GM19240 (cell line): ENCODE measurements around the gene TTLL5.

ENCODE experiments used
- DNase-seq: peaks from one replicate; pipeline ENCODE4 v3.0.0; 2011; ENCODE audit warnings: low spot score; ENCODE audit not compliant: insufficient read length

The TTLL5 gene

DNA sequence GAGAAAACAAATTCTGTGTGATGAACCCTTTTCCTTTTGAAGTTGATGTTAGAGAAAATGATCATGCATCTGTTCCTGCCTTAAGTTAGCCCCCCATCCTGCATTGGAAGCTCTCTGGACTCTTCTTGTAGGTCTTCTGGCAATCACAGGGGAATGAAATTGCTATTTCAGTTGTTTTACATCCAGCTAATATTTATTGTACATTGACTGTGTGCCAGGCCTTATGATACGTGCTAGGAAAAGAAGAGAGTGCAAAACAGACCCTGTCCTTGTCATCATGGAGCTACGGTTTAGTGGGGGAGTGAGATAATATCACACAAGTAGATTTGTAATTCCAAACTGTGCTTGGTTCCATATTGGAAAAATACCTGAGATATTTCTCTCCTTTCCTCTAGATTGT is 202.2 kb downstream of the TTLL5 start:
- DNase-seq, result no peak

DNA sequence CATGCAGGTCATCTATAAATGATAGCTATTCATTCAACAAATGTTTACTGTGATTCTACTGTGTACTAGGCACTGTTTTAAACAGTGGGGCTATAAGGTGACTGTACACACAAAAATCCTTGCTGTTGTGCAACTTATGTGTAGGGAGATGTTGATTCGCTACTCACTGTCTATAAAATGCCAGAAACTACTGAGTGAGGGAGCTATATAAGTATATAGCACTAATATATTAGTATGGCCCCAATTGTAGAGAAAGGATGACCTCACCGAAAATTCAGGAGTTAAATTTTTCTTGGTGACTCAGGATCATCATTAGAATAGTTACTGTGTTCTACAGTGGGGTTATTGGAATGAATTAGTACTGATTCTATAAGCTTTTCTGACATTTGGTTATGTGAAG is 203.3 kb downstream of the TTLL5 start:
- DNase-seq, result no peak

DNA sequence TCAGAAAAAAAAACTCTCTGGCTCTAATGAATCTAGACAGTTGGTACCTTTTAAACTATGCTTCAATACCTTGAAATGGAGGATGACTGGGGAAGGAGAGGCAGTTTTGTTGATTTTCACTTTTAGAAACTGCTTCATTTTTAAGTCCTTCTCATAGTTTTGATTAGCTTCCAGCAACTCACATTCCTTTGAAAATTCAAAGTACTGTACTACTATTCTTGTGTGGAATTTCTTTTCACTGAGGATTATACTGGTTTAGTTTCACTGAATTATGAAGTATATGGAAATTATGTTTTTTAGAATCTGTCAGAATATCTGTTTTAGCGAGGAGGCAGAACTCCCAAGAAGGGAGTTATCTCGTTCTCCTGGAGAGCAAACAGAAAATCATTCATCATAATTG is 204.5 kb downstream of the TTLL5 start:
- DNase-seq, result no peak

GRCh38 chr14:75866970-75867369 is 205.9 kb downstream of the TTLL5 start:
- no peak for DNase-seq

DNA sequence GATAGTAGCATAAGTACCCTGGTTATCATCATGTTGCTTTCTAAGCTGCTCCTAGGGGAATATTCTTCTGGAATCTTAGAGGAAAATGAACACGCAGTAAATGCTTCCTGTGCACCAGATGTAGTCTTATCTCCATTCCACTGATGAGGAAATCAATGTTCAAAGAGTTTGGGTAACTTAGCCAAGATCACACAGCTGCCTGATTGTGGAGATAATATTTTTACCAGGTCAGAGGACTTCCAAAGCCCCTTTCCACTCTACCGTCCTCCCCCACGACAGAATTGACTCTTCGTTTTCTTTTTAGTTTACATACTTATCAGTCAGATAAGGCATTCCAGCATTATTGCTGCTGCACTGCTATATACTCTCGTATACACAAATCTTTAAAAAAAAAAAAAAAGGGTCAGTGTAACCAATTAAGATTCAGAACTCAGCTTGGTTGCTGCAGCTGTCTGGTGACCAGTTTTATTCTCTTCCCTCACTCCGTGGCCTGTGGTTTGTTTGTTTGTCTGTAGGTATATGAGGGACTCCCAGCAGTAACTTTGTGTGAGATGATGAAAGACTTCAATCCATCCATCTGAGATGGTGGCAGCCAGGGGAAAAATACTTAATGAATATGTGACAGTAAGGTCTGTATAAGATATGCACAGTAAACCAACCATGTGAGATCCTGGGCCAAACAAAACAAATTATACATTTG is 210.3 kb downstream of the TTLL5 start:
- no peak for DNase-seq

GRCh38 chr14:75875958-75876357 is 214.9 kb downstream of the TTLL5 start:
- peak; percentile 49 for DNase-seq

- no peak for DNase-seq
Measured at GRCh38 chr14:75876530-75876929, 215.5 kb downstream of the TTLL5 start.

- DNase-seq, result no peak
Measured at GRCh38 chr14:75877292-75877691, 216.2 kb downstream of the TTLL5 start.

DNA sequence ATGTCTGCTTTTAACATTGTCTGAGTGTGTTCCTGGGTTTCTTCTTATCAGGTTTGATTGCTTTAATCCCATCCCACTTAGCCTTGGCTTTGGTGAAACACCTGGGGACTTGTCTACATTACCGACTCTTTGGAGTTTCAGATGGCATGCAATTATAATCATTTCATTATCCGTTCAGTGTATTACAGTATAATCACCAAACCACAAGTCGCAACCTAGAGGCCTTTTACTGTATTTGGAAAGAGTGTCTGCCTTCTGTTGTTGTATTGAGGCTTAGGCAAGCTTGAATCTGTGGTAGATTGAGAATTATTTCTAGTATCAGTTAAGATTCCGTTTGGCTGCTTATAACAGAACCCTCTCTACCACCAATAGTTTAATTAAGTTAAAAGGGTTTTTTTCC is 216.8 kb downstream of the TTLL5 start:
- DNase-seq, result no peak

GRCh38 chr14:75879031-75879430 is 218.0 kb downstream of the TTLL5 start:
- DNase-seq, result no peak

DNA sequence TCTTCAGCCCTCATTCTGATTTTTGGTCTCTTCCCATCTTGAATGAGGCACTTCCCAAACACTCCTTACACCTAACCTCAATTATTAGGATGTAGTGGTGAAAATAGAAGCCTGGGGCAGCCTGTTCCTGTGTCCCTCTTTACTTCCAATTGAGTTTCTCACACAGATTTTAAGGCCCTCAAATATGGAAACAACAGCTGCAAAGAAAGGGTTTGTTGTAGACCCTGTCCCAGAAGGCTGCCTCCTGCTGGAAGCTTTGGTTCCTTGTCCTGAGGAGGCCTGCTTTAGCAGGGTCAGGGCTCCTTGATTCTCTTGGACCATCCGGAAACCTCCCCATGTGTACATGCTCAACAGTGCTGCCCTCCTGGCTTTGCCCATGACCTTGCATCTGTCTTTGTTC is 219.5 kb downstream of the TTLL5 start:
- DNase-seq, result no peak

DNA sequence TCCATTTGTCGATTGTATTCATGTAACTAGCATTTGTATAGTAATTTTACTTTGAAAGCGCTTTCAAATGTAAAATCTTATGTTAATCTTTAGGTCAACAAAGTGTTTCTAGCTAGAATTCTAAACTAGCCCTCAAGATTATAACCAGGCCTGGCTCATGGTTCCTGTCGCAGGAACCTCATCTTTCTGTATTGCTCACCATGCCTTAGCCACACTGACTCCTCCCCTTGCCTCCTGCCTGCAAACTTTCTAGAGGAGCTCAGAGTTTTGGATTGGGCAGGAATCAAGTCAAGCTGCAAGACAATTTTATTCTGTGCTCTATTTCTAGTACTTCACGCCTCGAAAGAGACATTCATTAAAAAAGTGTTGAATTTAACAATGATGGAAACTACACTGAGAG is 220.9 kb downstream of the TTLL5 start:
- DNase-seq, result no peak

DNA sequence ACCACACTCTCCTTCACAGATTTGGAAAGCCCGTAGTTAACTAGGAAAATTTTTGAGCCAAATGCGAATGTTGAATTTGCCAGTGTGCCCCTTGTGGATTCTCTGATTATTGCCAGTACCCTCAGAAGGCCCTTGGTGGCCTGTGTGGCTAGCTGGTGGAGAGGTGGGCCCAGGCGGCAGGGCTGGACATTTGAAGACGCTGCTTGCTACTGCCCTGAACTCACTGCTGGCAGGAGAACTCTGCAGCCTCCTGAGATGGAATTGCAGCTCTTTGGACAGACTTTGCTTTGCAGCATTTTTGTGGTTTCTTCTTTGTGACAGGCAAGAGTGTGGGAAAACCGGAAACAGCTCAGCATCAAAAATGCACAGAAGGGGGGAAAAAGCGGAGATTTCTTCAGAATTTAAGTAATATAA is 223.2 kb downstream of the TTLL5 start:
- no peak for DNase-seq

DNA sequence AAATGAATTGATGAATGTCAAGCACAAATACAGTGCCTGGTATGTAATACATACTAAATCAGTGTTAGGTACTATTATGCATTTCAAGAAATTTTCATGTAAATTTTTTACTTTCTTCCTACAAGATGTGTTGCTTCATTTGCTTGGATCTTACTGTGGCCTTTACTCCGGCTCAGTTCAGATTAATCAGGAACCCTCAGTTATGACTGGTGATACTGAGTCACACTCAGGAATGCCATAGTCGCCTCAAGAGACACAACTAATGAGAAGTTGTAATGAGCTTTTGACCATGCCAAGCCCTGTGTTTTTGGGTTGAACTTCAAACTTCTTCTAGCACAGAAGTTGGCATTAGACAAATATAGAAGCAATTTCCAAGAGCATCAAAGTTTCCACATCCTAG is 224.8 kb downstream of the TTLL5 start:
- DNase-seq, result no peak

DNA sequence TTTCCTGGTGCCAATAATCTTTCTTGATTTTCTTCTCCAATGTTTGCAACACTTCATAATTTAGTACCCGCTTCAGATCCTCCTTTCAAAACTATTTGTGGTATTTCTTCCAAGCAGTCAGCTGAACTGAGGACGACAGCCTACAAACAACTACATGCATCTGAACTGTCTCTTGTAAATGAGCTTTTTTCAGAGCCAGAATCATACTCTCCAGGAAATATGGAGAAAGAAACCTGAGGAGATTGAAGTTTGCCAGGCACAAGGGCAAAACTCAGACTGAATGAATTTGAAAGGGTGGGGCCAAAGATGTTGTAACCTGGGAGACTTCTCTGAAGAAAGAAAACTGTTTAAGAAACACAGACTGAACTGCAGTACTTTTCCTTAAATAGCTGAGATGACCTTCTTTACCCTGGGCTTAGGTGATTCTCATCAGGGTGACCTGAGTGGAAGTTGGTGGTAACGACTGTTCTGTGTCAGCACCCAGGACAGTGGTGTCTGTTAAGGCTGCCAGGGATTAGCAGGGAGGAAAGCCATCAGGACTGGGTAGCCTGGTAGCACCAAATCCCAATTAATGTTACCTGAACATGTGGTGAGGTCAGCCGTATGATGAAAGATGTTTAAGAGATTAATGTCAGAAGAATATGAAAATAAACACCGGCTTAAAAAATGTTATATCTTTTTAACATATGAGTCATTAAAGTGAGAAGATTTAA is 225.7 kb downstream of the TTLL5 start:
- no peak for DNase-seq

GRCh38 chr14:75888945-75889344 is 227.9 kb downstream of the TTLL5 start:
- no peak for DNase-seq

DNA sequence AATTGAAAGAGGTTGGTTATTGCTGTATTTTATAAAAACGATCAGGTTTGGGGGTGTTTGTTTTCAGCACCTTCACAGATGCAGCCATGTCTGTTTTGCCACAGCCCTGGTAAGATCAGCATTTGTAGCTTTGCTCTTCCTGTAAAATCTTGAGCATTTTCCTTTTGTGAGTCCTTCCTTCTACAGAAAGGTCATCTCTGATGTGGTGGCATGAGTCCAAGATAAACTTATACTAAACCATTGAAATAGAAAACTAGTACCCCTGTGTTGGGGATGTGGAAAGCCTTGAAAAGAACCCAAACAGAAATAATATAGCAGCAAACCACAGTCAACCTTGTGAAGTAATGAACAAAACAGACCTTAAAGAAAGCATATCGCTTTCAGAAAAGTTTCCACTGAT is 235.3 kb downstream of the TTLL5 start:
- no peak for DNase-seq

DNA sequence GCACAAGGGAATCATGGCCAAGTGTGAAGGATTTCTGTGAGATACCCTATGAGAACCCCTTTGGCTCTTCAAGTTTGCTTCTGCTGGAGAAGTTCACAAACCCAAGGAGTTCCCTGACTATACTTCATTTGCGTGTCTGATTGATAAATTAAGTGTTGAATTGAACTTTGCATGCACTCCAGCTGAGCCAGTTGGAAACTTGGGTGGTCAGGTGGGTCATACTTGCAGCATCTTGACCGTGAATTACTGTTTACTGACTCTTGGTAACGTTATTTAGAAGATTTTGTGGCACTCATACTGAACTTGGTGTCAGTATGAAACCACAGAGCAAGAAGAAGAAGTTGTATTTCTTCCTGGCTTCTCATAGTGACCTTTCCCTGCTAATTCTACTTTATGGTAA is 243.3 kb downstream of the TTLL5 start:
- no peak for DNase-seq

- DNase-seq, result no peak
Measured at GRCh38 chr14:75905147-75905904, 244.3 kb downstream of the TTLL5 start.

- no peak for DNase-seq
Measured at GRCh38 chr14:75906228-75906627, 245.2 kb downstream of the TTLL5 start.

DNA sequence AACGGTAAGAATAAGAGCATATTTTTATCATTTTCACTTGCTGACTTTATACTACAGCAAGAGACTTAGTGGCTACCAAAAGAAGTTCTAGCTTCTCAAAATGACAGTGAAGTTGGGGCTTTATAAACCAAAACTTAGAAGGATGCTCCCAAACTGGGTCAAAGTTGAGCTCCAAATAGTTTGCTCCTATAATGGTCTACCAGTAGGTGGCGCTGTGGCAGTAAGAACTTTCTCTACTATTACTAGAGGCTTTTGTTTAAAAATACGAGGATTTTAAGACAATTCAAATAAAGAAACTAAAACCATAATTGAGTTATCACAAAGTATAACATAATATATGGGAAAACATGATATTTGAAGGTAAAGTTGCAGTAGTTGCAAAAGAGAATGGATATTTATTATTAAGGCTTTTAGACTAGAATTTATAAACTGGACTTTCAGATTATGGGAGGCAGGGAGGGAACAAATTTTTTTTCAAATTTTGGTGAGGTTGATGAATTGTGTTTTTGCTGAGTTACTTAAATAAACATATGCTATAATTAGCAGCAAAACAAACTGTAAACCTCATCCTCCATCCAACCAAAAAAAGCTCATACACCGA is 245.7 kb downstream of the TTLL5 start:
- peak; percentile 15 for DNase-seq

- no peak for DNase-seq
Measured at GRCh38 chr14:75907756-75908359, 246.8 kb downstream of the TTLL5 start.
